IPS-15b (cell line): ENCODE data around the gene C16orf96.

Experiments
- H3K27me3 ChIP-seq: one replicate; pipeline ENCODE4 v1.6.1; 2013; ENCODE audit warnings: low read length; ENCODE audit not compliant: control insufficient read depth, insufficient read depth
- H3K36me3 ChIP-seq: one replicate; pipeline ENCODE4 v1.6.1; 2013; ENCODE audit warnings: low read length; ENCODE audit not compliant: control insufficient read depth, insufficient read depth
- H3K4me1 ChIP-seq: one replicate; pipeline ENCODE4 v1.6.1; 2013; ENCODE audit warnings: mild to moderate bottlenecking, low read length; ENCODE audit not compliant: control insufficient read depth, insufficient read depth
- H3K4me3 ChIP-seq: one replicate; pipeline ENCODE4 v1.5.1; 2013; ENCODE audit warnings: low read depth, low read length
- H3K9ac ChIP-seq: one replicate; pipeline ENCODE4 v1.6.1; 2013; ENCODE audit warnings: low read depth, mild to moderate bottlenecking, low read length
- H3K9me3 ChIP-seq: one replicate; pipeline ENCODE4 v1.6.1; 2013; ENCODE audit warnings: mild to moderate bottlenecking, low read length; ENCODE audit not compliant: control insufficient read depth, insufficient read depth

C16orf96 gene

GRCh38 chr16:4544473-4544872 is 11.7 kb upstream of the C16orf96 start:
- no peaks in the 10 kb centered on the region for H3K36me3 ChIP-seq
- peaks cover 7% of the 10 kb centered on the region for H3K27me3 ChIP-seq
- H3K4me3 ChIP-seq: no peak overlapping the region
- H3K4me1 ChIP-seq: no peaks in the 10 kb centered on the region
- H3K9ac ChIP-seq: no peak overlapping the region
- H3K9me3 ChIP-seq: no peaks in the 10 kb centered on the region

- H3K27me3 ChIP-seq: no peaks in the 10 kb centered on the region
- no peaks in the 10 kb centered on the region for H3K4me1 ChIP-seq
- no peaks in the 10 kb centered on the region for H3K9me3 ChIP-seq
- H3K4me3 ChIP-seq: no peak overlapping the region
- H3K9ac ChIP-seq: no peak overlapping the region
- H3K36me3 ChIP-seq: no peaks in the 10 kb centered on the region
These were observed 8.0 kb upstream of the C16orf96 start for GRCh38 chr16:4548124-4548523.

- peaks cover 3% of the 10 kb centered on the region for H3K4me1 ChIP-seq
- H3K27me3 ChIP-seq: no peaks in the 10 kb centered on the region
- no peaks in the 10 kb centered on the region for H3K36me3 ChIP-seq
- H3K4me3 ChIP-seq: no peak overlapping the region
- no peak overlapping the region for H3K9ac ChIP-seq
- H3K9me3 ChIP-seq: no peaks in the 10 kb centered on the region
These were observed 5.5 kb upstream of the C16orf96 start for GRCh38 chr16:4550591-4550990.

GRCh38 chr16:4552541-4552940 is 3.6 kb upstream of the C16orf96 start:
- Histone ChIP-seq H3K4me1 (peaks cover 3% of the 10 kb centered on the region), H3K27me3 (no peaks in the 10 kb centered on the region), H3K9ac (no peak overlapping the region), H3K9me3 (no peaks in the 10 kb centered on the region), H3K36me3 (no peaks in the 10 kb centered on the region), H3K4me3 (no peak overlapping the region)

- peaks cover 3% of the 10 kb centered on the region for H3K4me1 ChIP-seq
- no peaks in the 10 kb centered on the region for H3K36me3 ChIP-seq
- no peak overlapping the region for H3K4me3 ChIP-seq
- H3K9ac ChIP-seq: no peak overlapping the region
- H3K27me3 ChIP-seq: no peaks in the 10 kb centered on the region
- H3K9me3 ChIP-seq: no peaks in the 10 kb centered on the region
These were observed 440 bp downstream of the C16orf96 start for GRCh38 chr16:4556580-4556979.

GRCh38 chr16:4557973-4558372 is 1.8 kb downstream of the C16orf96 start:
- no peaks in the 10 kb centered on the region for H3K9me3 ChIP-seq
- H3K27me3 ChIP-seq: no peaks in the 10 kb centered on the region
- H3K4me1 ChIP-seq: peaks cover 3% of the 10 kb centered on the region
- no peaks in the 10 kb centered on the region for H3K36me3 ChIP-seq
- H3K9ac ChIP-seq: no peak overlapping the region
- no peak overlapping the region for H3K4me3 ChIP-seq

- Histone ChIP-seq H3K9ac (no peak overlapping the region), H3K4me1 (no peaks in the 10 kb centered on the region), H3K4me3 (no peak overlapping the region), H3K27me3 (no peaks in the 10 kb centered on the region), H3K36me3 (no peaks in the 10 kb centered on the region), H3K9me3 (no peaks in the 10 kb centered on the region)
These were observed 5.5 kb downstream of the C16orf96 start for GRCh38 chr16:4561596-4561995.

- no peaks in the 10 kb centered on the region for H3K36me3 ChIP-seq
- no peak overlapping the region for H3K4me3 ChIP-seq
- H3K4me1 ChIP-seq: peaks cover 5% of the 10 kb centered on the region
- H3K9ac ChIP-seq: no peak overlapping the region
- no peaks in the 10 kb centered on the region for H3K27me3 ChIP-seq
- no peaks in the 10 kb centered on the region for H3K9me3 ChIP-seq
These were observed 8.6 kb downstream of the C16orf96 start for GRCh38 chr16:4564661-4565267.

- no peaks in the 10 kb centered on the region for H3K9me3 ChIP-seq
- no peaks in the 10 kb centered on the region for H3K27me3 ChIP-seq
- H3K4me3 ChIP-seq: no peak overlapping the region
- no peaks in the 10 kb centered on the region for H3K36me3 ChIP-seq
- no peak overlapping the region for H3K9ac ChIP-seq
- H3K4me1 ChIP-seq: peaks cover 14% of the 10 kb centered on the region
These were observed 10.0 kb downstream of the C16orf96 start for GRCh38 chr16:4566144-4566543.

- Histone ChIP-seq H3K4me3 (peak overlapping the region; percentile 8), H3K9ac (no peak overlapping the region), H3K4me1 (peaks cover 18% of the 10 kb centered on the region), H3K9me3 (no peaks in the 10 kb centered on the region), H3K36me3 (no peaks in the 10 kb centered on the region), H3K27me3 (no peaks in the 10 kb centered on the region)
These were observed 13.9 kb downstream of the C16orf96 start for GRCh38 chr16:4570086-4570485.

GRCh38 chr16:4570688-4571321 is 14.7 kb downstream of the C16orf96 start:
- Histone ChIP-seq H3K27me3 (no peaks in the 10 kb centered on the region), H3K9me3 (no peaks in the 10 kb centered on the region), H3K36me3 (no peaks in the 10 kb centered on the region), H3K9ac (peak overlapping the region; percentile 8), H3K4me3 (peak overlapping the region; percentile 8), H3K4me1 (peaks cover 18% of the 10 kb centered on the region)

GRCh38 chr16:4572715-4573114 is 16.6 kb downstream of the C16orf96 start:
- Histone ChIP-seq H3K36me3 (no peaks in the 10 kb centered on the region), H3K4me3 (no peak overlapping the region), H3K9me3 (no peaks in the 10 kb centered on the region), H3K4me1 (peaks cover 18% of the 10 kb centered on the region), H3K27me3 (no peaks in the 10 kb centered on the region), H3K9ac (no peak overlapping the region)
